Neural cell (in vitro differentiated cells): ENCODE data around the gene N4BP2. TPM values are rescaled to one million over a fixed set of nuclear protein-coding genes. Genes with fewer than 3 reads are reported as not detected.

Experiments used
- H2AFZ ChIP-seq: fragments of 200-600, 300-800 bp; sonication (generic), shearing (Covaris generic); 2 replicates; pipeline ENCODE4 v1.6.0; 2014; ENCODE audit warnings: low read depth, mild to moderate bottlenecking, antibody characterized with exemption, low read length, moderate library complexity
- H3F3A ChIP-seq: fragments of 200-600 bp; shearing (Covaris generic); 2 replicates; pipeline ENCODE4 v1.6.1; 2016; ENCODE audit warnings: mild to moderate bottlenecking, moderate library complexity, mixed read lengths, antibody characterized with exemption, low read length; ENCODE audit not compliant: insufficient read depth, poor library complexity, severe bottlenecking
- H3K27ac ChIP-seq: fragments of 200-600, 300-800 bp; sonication (generic), shearing (Covaris generic); 2 replicates; pipeline ENCODE4 v1.5.1; 2014; ENCODE audit warnings: mild to moderate bottlenecking, low read length, moderate library complexity
- H3K27me3 ChIP-seq: fragments of 300-800, 200-600 bp; sonication (generic), shearing (Covaris generic); 2 replicates; pipeline ENCODE4 v1.6.0; 2014; ENCODE audit warnings: mild to moderate bottlenecking, low read depth, low read length, moderate library complexity; ENCODE audit not compliant: insufficient read depth
- H3K36me3 ChIP-seq: fragments of 300-800, 200-600 bp; sonication (generic), shearing (Covaris generic); 2 replicates; pipeline ENCODE4 v1.5.1; 2014; ENCODE audit warnings: mild to moderate bottlenecking, antibody characterized with exemption, low read length, moderate library complexity; ENCODE audit not compliant: insufficient read depth
- H3K4me2 ChIP-seq: fragments of 300-800, 200-600 bp; sonication (generic), shearing (Covaris generic); 2 replicates; pipeline ENCODE4 v1.6.0; 2014; ENCODE audit warnings: mild to moderate bottlenecking, low read length
- H3K4me3 ChIP-seq: fragments of 300-800, 200-600 bp; sonication (generic), shearing (Covaris generic); 2 replicates; pipeline ENCODE4 v1.5.1; 2014; ENCODE audit warnings: mild to moderate bottlenecking, low read length, moderate library complexity
- H3K79me2 ChIP-seq: fragments of 200-600 bp; shearing (Covaris generic); replicated peaks from 2 replicates; pipeline ENCODE4 v1.6.0; 2014; ENCODE audit warnings: mild to moderate bottlenecking, low read length, moderate library complexity; ENCODE audit not compliant: insufficient read depth
- H3K9ac ChIP-seq: fragments of 300-800, 200-600 bp; sonication (generic), shearing (Covaris generic); 2 replicates; pipeline ENCODE4 v1.6.1; 2016; ENCODE audit warnings: mild to moderate bottlenecking, low read length, mixed read lengths
- H3K9me2 ChIP-seq: fragments of 200-600 bp; shearing (Covaris generic); 2 replicates; pipeline ENCODE4 v1.6.1; 2016; ENCODE audit warnings: mild to moderate bottlenecking, low read length, mixed read lengths; ENCODE audit not compliant: insufficient read depth
- H3K9me3 ChIP-seq: fragments of 200-600, 300-800 bp; sonication (generic), shearing (Covaris generic); 2 replicates; pipeline ENCODE4 v1.6.1; 2016; ENCODE audit warnings: mild to moderate bottlenecking, mixed run types, low read length, moderate library complexity, mixed read lengths
- H4K20me1 ChIP-seq: fragments of 200-600 bp; shearing (Covaris generic); 2 replicates; pipeline ENCODE4 v1.6.1; 2016; ENCODE audit warnings: mild to moderate bottlenecking, mixed run types; ENCODE audit not compliant: insufficient read depth
- EP300 ChIP-seq: fragments of 450-650 bp; conservative IDR thresholded peaks from 2 replicates; pipeline ENCODE4 v1.6.1; 2014; ENCODE audit warnings: antibody characterized with exemption, mild to moderate bottlenecking, moderate library complexity; ENCODE audit not compliant: poor library complexity, severe bottlenecking
- EZH2 ChIP-seq: fragments of 200-600, 300-800 bp; shearing (Covaris generic), sonication (generic); IDR thresholded peaks from 2 replicates; pipeline ENCODE4 v1.6.1; 2014; ENCODE audit warnings: antibody characterized with exemption, low read length, borderline replicate concordance, mild to moderate bottlenecking; ENCODE audit not compliant: insufficient read depth, poor library complexity, severe bottlenecking
- MXI1 ChIP-seq: fragments of 450-650 bp; conservative IDR thresholded peaks from 2 replicates; pipeline ENCODE4 v1.6.1; 2014; ENCODE audit warnings: antibody characterized with exemption, mild to moderate bottlenecking; ENCODE audit not compliant: poor library complexity, severe bottlenecking
- POLR2AphosphoS5 ChIP-seq: IDR thresholded peaks from 2 replicates; pipeline ENCODE4 v1.6.1; 2012
- RAD21 ChIP-seq: fragments of 450-650 bp; conservative IDR thresholded peaks from 2 replicates; pipeline ENCODE4 v1.6.1; 2014; ENCODE audit warnings: antibody characterized with exemption, mild to moderate bottlenecking, moderate library complexity
- SMC3 ChIP-seq: fragments of 450-650 bp; conservative IDR thresholded peaks from 2 replicates; pipeline ENCODE4 v1.6.1; 2014; ENCODE audit warnings: antibody characterized with exemption, mild to moderate bottlenecking, moderate library complexity; ENCODE audit not compliant: poor library complexity
- TAF1 ChIP-seq: IDR thresholded peaks from 2 replicates; pipeline ENCODE4 v1.6.1; 2012; ENCODE audit warnings: low read depth
- polyA plus RNA-seq: library from polyadenylated mRNA; depleted of rRNA; stranded (reverse); fragments of >200 nt; gene quantifications from 2 replicates; pipeline ENCODE4 v1.2.3, GENCODE V29; 2014
- TF ChIP-seq, protein P1 (sequence below): IDR thresholded peaks from 2 replicates; pipeline ENCODE4 v1.6.1; 2012; ENCODE audit warnings: borderline replicate concordance
- TF ChIP-seq, protein P2 (sequence below): fragments of 450-650 bp; IDR thresholded peaks from 2 replicates; pipeline ENCODE4 v1.5.1; 2014; ENCODE audit warnings: antibody characterized with exemption, mild to moderate bottlenecking, moderate library complexity; ENCODE audit not compliant: poor library complexity, severe bottlenecking

The N4BP2 gene
- polyA plus RNA-seq, 1 donor from 2014 or later: 28.1 TPM

- Histone ChIP-seq H4K20me1 (no peaks in the 10 kb centered on the region), H3K36me3 (peaks cover 11% of the 10 kb centered on the region), H3K27me3 (no peaks in the 10 kb centered on the region), H3K4me2 (no peak overlapping the region), H2AFZ (no peak overlapping the region), H3F3A (no peaks in the 10 kb centered on the region), H3K9me2 (no peaks in the 10 kb centered on the region), H3K4me3 (no peak overlapping the region), H3K9ac (no peak overlapping the region), H3K9me3 (no peaks in the 10 kb centered on the region), H3K79me2 (no peaks in the 10 kb centered on the region), H3K27ac (no peak overlapping the region)
- TF ChIP-seq POLR2AphosphoS5: no peak
These were observed 107.8 kb downstream of the N4BP2 start for GRCh38 chr4:40164459-40164858.

- H3K9me2 ChIP-seq: no peaks in the 10 kb centered on the region
- H3K27me3 ChIP-seq: no peaks in the 10 kb centered on the region
- H4K20me1 ChIP-seq: no peaks in the 10 kb centered on the region
- H3K27ac ChIP-seq: no peak overlapping the region
- H2AFZ ChIP-seq: no peak overlapping the region
- no peaks in the 10 kb centered on the region for H3F3A ChIP-seq
- no peaks in the 10 kb centered on the region for H3K79me2 ChIP-seq
- no peak overlapping the region for H3K9ac ChIP-seq
- no peak overlapping the region for H3K4me2 ChIP-seq
- H3K36me3 ChIP-seq: peaks cover 11% of the 10 kb centered on the region
- no peak overlapping the region for H3K4me3 ChIP-seq
- H3K9me3 ChIP-seq: no peaks in the 10 kb centered on the region
- no peak for TF ChIP-seq EP300
- TF ChIP-seq POLR2AphosphoS5: no peak
- no peak for TF ChIP-seq RAD21
- no peak for TF ChIP-seq SMC3
- no peak for TF ChIP-seq MXI1
- no peak for TF ChIP-seq TAF1
- TF ChIP-seq, protein P1, sequence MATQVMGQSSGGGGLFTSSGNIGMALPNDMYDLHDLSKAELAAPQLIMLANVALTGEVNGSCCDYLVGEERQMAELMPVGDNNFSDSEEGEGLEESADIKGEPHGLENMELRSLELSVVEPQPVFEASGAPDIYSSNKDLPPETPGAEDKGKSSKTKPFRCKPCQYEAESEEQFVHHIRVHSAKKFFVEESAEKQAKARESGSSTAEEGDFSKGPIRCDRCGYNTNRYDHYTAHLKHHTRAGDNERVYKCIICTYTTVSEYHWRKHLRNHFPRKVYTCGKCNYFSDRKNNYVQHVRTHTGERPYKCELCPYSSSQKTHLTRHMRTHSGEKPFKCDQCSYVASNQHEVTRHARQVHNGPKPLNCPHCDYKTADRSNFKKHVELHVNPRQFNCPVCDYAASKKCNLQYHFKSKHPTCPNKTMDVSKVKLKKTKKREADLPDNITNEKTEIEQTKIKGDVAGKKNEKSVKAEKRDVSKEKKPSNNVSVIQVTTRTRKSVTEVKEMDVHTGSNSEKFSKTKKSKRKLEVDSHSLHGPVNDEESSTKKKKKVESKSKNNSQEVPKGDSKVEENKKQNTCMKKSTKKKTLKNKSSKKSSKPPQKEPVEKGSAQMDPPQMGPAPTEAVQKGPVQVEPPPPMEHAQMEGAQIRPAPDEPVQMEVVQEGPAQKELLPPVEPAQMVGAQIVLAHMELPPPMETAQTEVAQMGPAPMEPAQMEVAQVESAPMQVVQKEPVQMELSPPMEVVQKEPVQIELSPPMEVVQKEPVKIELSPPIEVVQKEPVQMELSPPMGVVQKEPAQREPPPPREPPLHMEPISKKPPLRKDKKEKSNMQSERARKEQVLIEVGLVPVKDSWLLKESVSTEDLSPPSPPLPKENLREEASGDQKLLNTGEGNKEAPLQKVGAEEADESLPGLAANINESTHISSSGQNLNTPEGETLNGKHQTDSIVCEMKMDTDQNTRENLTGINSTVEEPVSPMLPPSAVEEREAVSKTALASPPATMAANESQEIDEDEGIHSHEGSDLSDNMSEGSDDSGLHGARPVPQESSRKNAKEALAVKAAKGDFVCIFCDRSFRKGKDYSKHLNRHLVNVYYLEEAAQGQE: no peak
- TF ChIP-seq, protein P2, sequence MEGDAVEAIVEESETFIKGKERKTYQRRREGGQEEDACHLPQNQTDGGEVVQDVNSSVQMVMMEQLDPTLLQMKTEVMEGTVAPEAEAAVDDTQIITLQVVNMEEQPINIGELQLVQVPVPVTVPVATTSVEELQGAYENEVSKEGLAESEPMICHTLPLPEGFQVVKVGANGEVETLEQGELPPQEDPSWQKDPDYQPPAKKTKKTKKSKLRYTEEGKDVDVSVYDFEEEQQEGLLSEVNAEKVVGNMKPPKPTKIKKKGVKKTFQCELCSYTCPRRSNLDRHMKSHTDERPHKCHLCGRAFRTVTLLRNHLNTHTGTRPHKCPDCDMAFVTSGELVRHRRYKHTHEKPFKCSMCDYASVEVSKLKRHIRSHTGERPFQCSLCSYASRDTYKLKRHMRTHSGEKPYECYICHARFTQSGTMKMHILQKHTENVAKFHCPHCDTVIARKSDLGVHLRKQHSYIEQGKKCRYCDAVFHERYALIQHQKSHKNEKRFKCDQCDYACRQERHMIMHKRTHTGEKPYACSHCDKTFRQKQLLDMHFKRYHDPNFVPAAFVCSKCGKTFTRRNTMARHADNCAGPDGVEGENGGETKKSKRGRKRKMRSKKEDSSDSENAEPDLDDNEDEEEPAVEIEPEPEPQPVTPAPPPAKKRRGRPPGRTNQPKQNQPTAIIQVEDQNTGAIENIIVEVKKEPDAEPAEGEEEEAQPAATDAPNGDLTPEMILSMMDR: no peak
- no peak for TF ChIP-seq EZH2
These were observed 109.3 kb downstream of the N4BP2 start for GRCh38 chr4:40165916-40166315.

- H3K9me2 ChIP-seq: no peaks in the 10 kb centered on the region
- no peaks in the 10 kb centered on the region for H4K20me1 ChIP-seq
- H3K4me2 ChIP-seq: no peak overlapping the region
- H2AFZ ChIP-seq: no peak overlapping the region
- no peaks in the 10 kb centered on the region for H3K79me2 ChIP-seq
- no peak for TF ChIP-seq TAF1
- TF ChIP-seq SMC3: no peak
- no peak for TF ChIP-seq EZH2
- H3K27me3 ChIP-seq: no peaks in the 10 kb centered on the region
- H3K9ac ChIP-seq: no peak overlapping the region
- H3K9me3 ChIP-seq: no peaks in the 10 kb centered on the region
- no peaks in the 10 kb centered on the region for H3F3A ChIP-seq
- no peak overlapping the region for H3K27ac ChIP-seq
- no peak overlapping the region for H3K4me3 ChIP-seq
- peaks cover 8% of the 10 kb centered on the region for H3K36me3 ChIP-seq
These were observed 111.4 kb downstream of the N4BP2 start for GRCh38 chr4:40168070-40168469.
